C4-2B (cell line): Measurements from ENCODE around the gene FAF1.

ENCODE experiments used
- ZFX ChIP-seq: fragments of 450-650 bp; IDR thresholded peaks from 2 replicates; pipeline ENCODE4 v1.6.1; 2017
- TF ChIP-seq, protein P1 (sequence below): fragments of 450-650 bp; conservative IDR thresholded peaks from 2 replicates; pipeline ENCODE4 v1.5.1; 2017; ENCODE audit warnings: mild to moderate bottlenecking

DNA sequence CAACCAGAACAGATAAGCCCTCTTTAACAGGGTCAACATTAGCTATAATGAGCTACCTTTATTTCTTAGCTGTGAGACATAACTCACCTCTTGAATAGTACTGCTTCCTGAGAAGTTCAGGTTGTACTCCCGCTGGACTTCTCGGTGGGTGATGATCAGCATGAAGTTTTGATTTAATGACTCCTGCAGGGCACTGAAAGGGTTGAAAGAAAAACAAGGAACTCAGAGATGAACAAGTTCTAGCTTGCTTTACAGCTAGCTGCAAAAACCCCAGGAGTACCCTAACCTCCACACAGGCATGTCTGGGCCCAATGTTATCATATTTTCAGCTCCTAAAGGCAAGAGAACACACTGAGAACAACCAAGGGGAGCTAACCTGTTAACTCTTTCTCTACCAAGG lies 254.4 kb downstream of the FAF1 start:
- TF ChIP-seq, protein P1, sequence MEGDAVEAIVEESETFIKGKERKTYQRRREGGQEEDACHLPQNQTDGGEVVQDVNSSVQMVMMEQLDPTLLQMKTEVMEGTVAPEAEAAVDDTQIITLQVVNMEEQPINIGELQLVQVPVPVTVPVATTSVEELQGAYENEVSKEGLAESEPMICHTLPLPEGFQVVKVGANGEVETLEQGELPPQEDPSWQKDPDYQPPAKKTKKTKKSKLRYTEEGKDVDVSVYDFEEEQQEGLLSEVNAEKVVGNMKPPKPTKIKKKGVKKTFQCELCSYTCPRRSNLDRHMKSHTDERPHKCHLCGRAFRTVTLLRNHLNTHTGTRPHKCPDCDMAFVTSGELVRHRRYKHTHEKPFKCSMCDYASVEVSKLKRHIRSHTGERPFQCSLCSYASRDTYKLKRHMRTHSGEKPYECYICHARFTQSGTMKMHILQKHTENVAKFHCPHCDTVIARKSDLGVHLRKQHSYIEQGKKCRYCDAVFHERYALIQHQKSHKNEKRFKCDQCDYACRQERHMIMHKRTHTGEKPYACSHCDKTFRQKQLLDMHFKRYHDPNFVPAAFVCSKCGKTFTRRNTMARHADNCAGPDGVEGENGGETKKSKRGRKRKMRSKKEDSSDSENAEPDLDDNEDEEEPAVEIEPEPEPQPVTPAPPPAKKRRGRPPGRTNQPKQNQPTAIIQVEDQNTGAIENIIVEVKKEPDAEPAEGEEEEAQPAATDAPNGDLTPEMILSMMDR, result no peak
- TF ChIP-seq ZFX, result no peak
